ENCODE data around the gene SYNRG.

DNA sequence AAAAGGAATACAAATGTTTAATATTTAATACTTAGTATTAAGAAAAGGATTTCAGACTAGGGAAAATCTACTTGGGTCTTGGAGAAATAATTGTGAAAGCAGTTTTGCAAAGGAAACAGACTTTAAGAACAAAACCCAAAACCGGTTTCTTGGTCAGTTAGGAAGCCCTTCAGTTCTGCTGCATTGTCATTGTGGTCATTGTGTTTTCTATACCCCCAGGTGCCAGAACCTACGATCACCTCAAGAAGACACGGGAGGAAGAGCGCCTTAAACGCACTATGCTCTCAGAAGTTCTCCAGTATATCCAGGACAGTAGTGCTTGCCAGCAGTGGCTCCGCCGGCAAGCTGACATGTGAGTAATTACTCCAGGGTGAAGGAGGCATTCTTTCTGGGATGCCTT is 139.0 kb downstream of the SYNRG start:
- TF ChIP-seq POLR2A (IDR thresholded peaks at IDR 0.05; ENCODE audit: low read depth, low read length) (no peak), POLR2AphosphoS5 (IDR thresholded peaks at IDR 0.05; ENCODE audit: low read depth, low read length) (no peak)
